Testis (tissue), 3 donors: ENCODE data around the gene WNK1. TPM values are rescaled to one million over a fixed set of nuclear protein-coding genes. Genes with fewer than 3 reads are reported as not detected.

Source experiments
- DNase-seq: peaks from one replicate; pipeline ENCODE4 v3.0.0-alpha.2; 2019
- H3K27ac ChIP-seq, 2 donors: fragments of 200-600 bp; sonication (generic); one replicate each; pipeline ENCODE4 v1.5.1; 2019
- H3K27me3 ChIP-seq: fragments of 200-600 bp; sonication (generic); one replicate; pipeline ENCODE4 v1.5.1; 2019
- H3K36me3 ChIP-seq: fragments of 200-600 bp; sonication (generic); one replicate; pipeline ENCODE4 v1.5.1; 2017; ENCODE audit warnings: low read depth; ENCODE audit errors: missing control alignments
- H3K4me1 ChIP-seq: fragments of 200-600 bp; sonication (generic); one replicate; pipeline ENCODE4 v1.5.1; 2019
- H3K4me3 ChIP-seq, 2 donors: fragments of 200-600 bp; sonication (generic); one replicate each; pipeline ENCODE4 v1.5.1; 2017 to 2019
- H3K9me3 ChIP-seq: fragments of 200-600 bp; sonication (generic); one replicate; pipeline ENCODE4 v1.5.1; 2017
- POLR2A ChIP-seq: fragments of 450-650 bp; IDR thresholded peaks from one replicate; pipeline ENCODE4 v1.6.1; 2017; ENCODE audit warnings: antibody characterized with exemption, mild to moderate bottlenecking, moderate library complexity
- WGBS, 2 donors: methylation state at CpG; one replicate each; pipeline ENCODE4 v1.1.5; 2018; 5-methylcytosine and 5-hydroxymethylcytosine counted together
- intact Hi-C: fragments of 100-400 bp; cut with DNase I; formaldehyde crosslinking; loops from one replicate; pipeline ENCODE4 v1.15.1; 2023; ENCODE audit warnings: low total_unique reads
- polyA plus RNA-seq: library from polyadenylated mRNA; stranded (reverse); fragments of 350-450 nt; fragmentation: Illumina TruSeq; extraction: RNeasy Lipid Tissue Mini Kit (QIAGEN cat#74804); gene quantifications from one replicate; pipeline ENCODE4 v1.2.3, GENCODE V29; 2014; ENCODE audit warnings: low read depth, low replicate concordance; ENCODE audit not compliant: insufficient read depth
- total RNA-seq, 2 donors: library from RNA; depleted of rRNA; stranded (reverse); fragments of >200 nt; gene quantifications; one replicate each; pipeline ENCODE4 v1.2.3, GENCODE V29; 2016
- TF ChIP-seq, protein P1 (sequence below), 3 experiments: fragments of 450-650 bp in 2 of 3; fragments of 200-600 bp in 1 of 3; sonication (generic) in 1 of 3; IDR thresholded peaks; one replicate each; pipeline ENCODE4 v1.5.1; 2016 to 2019; ENCODE audit warnings: antibody characterized with exemption in 3 of 3, mild to moderate bottlenecking in 2 of 3, moderate library complexity in 1 of 3

WNK1 gene
- total and polyA plus RNA-seq, 3 donors from 2014 or later: 152 to 276 (median 259) TPM

DNA sequence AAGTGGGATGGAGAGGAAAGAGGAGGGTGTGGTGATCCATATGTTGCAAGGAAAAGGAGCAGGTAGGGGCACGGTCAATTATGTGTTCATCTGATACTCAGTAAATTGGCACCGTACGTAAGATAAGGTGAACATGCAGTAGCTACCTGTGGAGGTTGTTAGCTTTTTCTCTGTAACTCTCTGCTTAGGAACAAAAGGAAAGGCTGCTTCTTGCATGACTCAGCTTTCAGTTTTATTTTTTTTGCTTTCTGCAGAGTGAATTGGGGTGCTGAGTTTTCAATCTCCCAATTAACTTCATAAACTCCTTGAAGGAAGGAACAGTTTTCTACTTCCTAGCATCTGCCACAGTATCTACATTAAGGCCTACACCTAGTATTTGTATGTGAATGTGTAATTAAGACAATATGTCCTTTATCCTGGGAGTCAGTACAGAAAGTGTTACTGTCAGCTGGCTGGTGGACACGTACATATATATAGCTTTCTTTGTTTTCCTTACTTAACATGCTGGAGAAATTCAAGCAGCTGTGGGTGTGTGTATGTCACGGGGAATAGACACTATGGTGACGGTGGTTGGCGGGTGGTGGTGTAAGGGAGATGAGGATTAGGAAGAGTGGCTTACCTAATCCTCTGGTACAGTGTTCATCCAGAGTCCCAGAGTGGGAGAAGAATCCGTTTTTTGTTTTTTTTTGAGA, 40.1 kb upstream of the WNK1 start:
- no peak for DNase-seq
- Histone ChIP-seq H3K4me3 (no peak overlapping the region), H3K9me3 (no peaks in the 10 kb centered on the region), H3K36me3 (no peaks in the 10 kb centered on the region), H3K27ac (no peak overlapping the region), H3K4me1 (no peaks in the 10 kb centered on the region), H3K27me3 (no peaks in the 10 kb centered on the region)
- TF ChIP-seq, protein P1, sequence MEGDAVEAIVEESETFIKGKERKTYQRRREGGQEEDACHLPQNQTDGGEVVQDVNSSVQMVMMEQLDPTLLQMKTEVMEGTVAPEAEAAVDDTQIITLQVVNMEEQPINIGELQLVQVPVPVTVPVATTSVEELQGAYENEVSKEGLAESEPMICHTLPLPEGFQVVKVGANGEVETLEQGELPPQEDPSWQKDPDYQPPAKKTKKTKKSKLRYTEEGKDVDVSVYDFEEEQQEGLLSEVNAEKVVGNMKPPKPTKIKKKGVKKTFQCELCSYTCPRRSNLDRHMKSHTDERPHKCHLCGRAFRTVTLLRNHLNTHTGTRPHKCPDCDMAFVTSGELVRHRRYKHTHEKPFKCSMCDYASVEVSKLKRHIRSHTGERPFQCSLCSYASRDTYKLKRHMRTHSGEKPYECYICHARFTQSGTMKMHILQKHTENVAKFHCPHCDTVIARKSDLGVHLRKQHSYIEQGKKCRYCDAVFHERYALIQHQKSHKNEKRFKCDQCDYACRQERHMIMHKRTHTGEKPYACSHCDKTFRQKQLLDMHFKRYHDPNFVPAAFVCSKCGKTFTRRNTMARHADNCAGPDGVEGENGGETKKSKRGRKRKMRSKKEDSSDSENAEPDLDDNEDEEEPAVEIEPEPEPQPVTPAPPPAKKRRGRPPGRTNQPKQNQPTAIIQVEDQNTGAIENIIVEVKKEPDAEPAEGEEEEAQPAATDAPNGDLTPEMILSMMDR (IDR thresholded peaks at IDR 0.05): no peak
- no peak for TF ChIP-seq POLR2A
- 64 to 75% methylated on average over 8 of the region's 8 CpGs for WGBS, 2 donors
- intact Hi-C loops: no loop called here

DNA sequence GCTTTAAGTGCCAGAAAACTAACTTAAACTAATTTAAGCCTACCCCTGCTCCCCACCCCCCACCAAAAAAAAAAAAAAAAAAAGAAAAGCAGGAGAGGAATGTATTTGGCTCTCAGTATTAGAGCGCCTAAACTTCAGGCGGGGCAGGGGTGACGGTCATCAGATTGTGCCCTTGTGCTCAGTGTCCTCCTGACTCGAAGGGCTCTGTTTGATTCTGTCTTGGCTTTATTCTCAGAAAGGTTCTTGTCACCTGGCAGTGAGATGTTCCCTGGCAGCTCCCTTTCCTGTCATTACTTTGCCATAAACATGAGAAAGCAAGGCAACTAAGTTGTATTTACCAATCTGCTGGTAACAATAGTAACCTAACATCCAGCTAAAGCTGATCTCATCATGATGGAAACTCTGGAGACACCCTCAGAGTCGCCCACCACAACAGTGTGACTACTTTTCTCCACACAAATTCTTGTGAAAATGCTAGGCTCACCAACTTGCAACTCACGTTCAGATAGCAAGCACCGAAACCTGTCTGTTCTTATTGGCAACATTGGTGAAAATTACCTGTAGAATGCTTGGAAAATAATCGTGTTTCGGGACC, 39.0 kb upstream of the WNK1 start:
- TF ChIP-seq, protein P1 (IDR thresholded peaks at IDR 0.05): no peak
- no peak for TF ChIP-seq POLR2A
- H3K9me3 ChIP-seq: no peaks in the 10 kb centered on the region
- intact Hi-C loops: no loop called here
- no peaks in the 10 kb centered on the region for H3K27me3 ChIP-seq
- H3K36me3 ChIP-seq: no peaks in the 10 kb centered on the region
- 80 to 86% methylated on average over 9 of the region's 9 CpGs for WGBS, 2 donors
- no peak overlapping the region for H3K4me3 ChIP-seq
- no peaks in the 10 kb centered on the region for H3K4me1 ChIP-seq
- H3K27ac ChIP-seq: no peak overlapping the region
- no peak for DNase-seq

DNA sequence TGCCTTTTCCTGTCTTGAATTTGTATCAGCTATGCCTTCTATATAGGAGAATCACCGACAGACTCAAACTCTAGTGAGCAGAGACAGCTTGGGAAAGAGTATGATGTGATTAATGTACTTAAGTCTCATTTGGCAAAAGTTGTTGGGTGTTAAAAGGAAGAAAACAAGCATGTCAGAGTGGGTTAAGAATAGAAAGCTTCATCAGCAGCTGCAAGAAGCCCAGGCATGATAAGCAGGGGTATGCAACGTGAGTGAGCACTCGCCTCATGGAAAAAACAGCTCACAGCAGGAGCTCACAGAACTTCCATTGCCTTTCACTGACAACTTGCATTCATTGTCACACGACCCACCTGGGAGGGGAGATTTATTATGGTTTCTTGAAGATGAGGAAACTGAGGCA, 35.9 kb upstream of the WNK1 start:
- H3K27ac ChIP-seq: no peak overlapping the region
- H3K4me3 ChIP-seq: no peak overlapping the region
- WGBS, 2 donors: 60 to 67% methylated on average over 4 of the region's 4 CpGs
- intact Hi-C loops: no loop called here
- no peaks in the 10 kb centered on the region for H3K36me3 ChIP-seq
- TF ChIP-seq POLR2A: no peak
- TF ChIP-seq, protein P1 (IDR thresholded peaks at IDR 0.05): no peak
- no peaks in the 10 kb centered on the region for H3K27me3 ChIP-seq
- H3K4me1 ChIP-seq: no peaks in the 10 kb centered on the region
- no peak for DNase-seq
- no peaks in the 10 kb centered on the region for H3K9me3 ChIP-seq

DNA sequence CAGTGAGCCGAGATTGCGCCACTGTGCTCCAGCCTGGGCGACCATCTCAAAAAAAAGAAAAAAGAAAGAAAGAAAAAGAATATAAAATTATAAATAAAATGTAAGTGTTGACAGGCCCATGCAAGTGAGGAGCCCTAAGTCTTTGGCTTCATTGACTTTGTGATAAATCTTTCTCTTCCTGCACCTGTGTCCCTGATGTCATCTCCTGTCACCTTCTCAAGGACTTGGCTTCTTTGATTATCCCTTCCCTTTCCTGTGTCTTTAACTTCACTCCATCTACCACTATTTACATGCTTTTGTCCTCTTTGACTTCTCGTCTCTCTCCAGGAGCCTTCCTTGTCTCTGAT, 33.6 kb upstream of the WNK1 start:
- no peaks in the 10 kb centered on the region for H3K27me3 ChIP-seq
- H3K27ac ChIP-seq: no peak overlapping the region
- WGBS, 2 donors: 79 to 84% methylated on average over 4 of the region's 4 CpGs
- intact Hi-C loops: no loop called here
- TF ChIP-seq POLR2A: no peak
- TF ChIP-seq, protein P1 (IDR thresholded peaks at IDR 0.05): no peak
- DNase-seq: no peak
- no peaks in the 10 kb centered on the region for H3K9me3 ChIP-seq
- no peaks in the 10 kb centered on the region for H3K4me1 ChIP-seq
- H3K4me3 ChIP-seq: no peak overlapping the region
- H3K36me3 ChIP-seq: no peaks in the 10 kb centered on the region
